LNCAP (cell line): ENCODE data around the gene GNG7.

Source experiments
- CTCF ChIP-seq: fragments of 450-650 bp; IDR thresholded peaks from 2 replicates; pipeline ENCODE4 v1.5.1; 2017; ENCODE audit warnings: mild to moderate bottlenecking

Gene GNG7

DNA sequence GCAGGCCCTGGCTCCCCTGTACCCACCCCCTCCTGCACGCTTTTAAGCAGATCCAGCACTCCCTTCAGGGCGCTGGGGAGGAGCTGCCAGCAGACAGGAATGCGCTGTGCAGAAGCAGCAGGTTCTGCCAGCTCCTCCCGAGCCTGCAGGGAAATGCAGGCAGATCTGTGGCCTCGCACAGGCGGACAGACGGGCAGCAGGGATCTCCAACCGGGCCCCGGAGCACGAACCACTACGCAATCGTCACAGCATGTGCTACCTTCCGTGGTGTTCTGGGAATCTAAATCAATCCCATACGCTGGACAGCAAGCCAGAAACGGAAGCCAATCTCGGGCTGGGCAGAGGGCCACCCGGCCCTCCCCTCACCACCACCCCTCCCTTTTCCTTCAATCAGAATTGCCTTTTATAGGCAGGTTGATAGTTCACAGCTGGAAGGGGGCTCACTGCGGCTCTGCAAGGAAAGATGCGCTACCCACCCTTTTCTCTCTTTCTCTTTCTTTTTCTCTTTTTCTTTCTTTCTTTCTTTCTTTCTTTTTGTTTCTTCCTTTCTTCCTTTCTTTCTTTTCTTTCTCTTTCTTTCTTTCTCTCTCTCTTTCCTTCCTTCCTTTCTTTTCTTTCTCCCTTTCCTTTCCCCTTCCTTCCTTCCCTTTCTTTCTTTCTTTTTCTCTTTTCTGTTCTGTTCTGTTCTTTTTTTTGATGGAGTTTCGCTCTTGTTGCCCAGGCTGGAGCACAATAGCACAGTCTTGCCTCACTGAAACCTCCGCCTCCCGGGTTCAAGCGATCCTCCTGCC lies 99.9 kb downstream of the GNG7 start:
- no peak for TF ChIP-seq CTCF

- TF ChIP-seq CTCF, result no peak
These were observed 101.3 kb downstream of the GNG7 start for GRCh38 chr19:2600914-2601870.

- TF ChIP-seq CTCF, result no peak
These were observed 108.2 kb downstream of the GNG7 start for GRCh38 chr19:2594319-2594718.

DNA sequence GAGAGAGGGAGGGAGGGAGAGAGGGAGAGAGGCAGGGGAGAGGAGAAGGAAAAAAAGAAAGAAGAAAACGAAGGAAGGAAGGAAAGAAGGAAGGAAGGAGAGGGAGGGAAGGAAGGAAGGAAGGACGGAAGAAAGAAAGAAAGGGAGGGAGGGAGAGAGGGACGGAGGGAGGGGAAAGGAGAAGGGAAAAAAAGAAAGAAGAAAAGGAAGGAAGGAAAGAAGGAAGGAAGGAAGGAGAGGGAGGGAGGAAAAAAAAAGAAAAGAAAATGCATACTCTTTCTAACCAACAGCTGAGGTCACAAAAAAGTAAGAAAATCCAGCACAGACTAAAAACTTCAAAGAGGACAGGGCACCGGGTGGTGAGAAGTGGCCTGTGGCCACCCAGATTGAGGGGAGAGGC lies 109.7 kb downstream of the GNG7 start:
- TF ChIP-seq CTCF, result no peak

DNA sequence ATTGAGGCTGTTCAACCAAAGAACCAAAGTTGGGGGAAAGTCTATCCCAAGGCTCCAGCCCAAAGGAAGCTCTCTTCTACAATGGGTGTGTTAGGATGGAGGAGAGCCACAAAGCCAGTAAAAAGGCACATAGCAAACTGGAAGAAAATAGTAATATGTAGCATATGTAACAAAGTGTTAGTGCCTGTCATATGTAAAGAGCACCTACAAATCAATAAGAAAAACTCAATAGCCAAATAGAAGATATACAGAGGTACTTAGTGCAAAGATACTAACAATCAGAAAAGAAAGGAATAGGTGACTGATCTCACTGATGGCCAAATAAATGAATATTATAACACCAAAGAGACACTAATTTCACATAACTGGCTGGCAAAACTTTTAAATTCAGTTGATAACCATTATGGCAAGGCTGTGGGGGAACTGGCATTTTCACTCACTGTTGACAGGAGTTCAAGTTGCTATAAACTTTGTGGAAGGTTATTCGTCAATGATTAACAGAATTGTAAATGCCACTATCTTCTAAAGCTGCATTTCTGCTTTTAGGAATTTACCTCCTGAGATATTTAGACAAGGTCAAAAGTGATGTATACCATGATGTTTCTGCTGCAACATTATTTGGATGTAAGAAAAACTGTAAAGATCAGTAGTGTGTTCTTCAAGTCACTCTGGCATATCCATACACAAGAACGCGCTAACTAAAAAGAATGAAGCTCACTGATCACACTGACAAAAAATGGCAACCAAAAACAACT lies 110.8 kb downstream of the GNG7 start:
- TF ChIP-seq CTCF, result no peak

DNA sequence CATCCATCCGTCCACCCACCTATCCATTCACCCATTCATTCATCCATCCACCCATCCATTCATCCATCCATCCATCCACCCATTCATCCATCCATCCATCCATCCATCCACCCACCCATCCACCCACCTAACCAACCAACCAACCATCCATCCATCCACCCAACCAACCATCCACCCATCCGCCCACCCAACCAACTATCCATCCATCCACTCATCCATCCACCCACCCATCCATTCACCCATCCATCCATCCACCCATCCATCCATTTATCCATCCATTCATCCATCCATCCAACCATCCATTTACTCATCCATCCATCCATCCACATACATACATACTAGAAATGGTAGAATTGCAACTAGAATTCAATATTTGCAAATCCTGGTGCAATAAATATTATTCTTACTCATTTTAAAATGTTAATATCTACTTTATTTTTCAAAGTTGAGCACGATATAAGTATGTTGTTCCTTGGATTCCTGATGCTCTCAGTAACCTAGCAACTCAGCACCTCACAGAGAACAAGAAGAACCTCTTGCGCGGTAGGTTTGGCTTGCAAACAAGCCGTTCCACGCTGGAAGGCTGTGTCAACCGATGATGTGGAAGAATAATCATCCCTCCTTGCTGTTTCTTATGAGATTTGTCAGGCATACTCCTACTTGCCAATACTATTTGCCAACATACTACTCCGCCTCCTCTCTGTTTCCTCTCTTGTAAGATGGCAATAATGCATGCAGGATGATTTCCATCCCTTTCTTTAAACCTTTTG lies 111.7 kb downstream of the GNG7 start:
- TF ChIP-seq CTCF, result no peak
